Esophagus muscularis mucosa (tissue), 4 donors: ENCODE data around the gene TMEM154.

Source experiments
- EP300 ChIP-seq: sonication (generic); formaldehyde crosslinking; IDR thresholded peaks from one replicate; pipeline ENCODE4 v1.6.1; 2017; ENCODE audit warnings: antibody characterized with exemption
- POLR2AphosphoS5 ChIP-seq, 2 donors: sonication (generic); formaldehyde crosslinking; IDR thresholded peaks; one replicate each; pipeline ENCODE4 v1.6.1; 2017; ENCODE audit warnings: antibody characterized with exemption in 2 of 2
- TF ChIP-seq, protein P1 (sequence below), 3 experiments: fragments of 200-600 bp in 2 of 3; fragments of 450-650 bp in 1 of 3; sonication (generic) in 2 of 3; IDR thresholded peaks; one replicate each; pipeline ENCODE4 v1.5.1; 2017 to 2019; ENCODE audit warnings: antibody characterized with exemption in 3 of 3, mild to moderate bottlenecking in 2 of 3, moderate library complexity in 1 of 3

DNA sequence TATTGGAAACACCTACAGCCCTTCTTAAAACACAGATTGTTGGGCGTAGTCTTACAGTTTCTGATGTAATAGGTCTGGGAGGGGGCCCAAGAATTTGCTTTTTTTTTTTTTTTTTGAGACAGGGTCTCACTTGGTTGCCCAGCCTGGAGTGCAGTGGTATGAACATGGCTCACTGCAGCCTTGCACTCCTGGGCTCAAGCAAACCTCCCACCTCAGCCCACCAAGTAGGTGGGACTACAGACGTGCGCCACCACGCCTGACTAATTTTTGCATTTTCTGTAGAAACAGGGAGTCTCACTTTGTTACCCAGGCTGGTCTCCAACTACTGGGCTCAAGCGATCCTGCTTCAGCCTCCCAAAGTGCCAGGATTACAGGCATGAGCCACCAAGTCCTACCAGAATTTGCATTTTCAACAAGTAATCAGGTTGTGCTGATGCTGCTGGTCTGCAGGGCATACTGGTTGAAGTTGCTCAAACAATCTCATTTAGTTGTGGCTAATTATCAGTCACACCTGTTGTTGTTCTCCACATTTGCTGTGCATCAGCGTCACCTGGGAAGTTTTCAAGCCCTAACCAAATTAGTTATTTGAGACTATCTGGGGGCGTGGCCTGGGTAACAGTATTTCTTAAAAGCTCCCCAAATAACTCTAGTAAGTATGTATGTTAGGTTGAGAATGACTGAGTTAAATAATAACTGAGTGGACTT, 14.0 kb downstream of the TMEM154 start:
- TF ChIP-seq, protein P1, sequence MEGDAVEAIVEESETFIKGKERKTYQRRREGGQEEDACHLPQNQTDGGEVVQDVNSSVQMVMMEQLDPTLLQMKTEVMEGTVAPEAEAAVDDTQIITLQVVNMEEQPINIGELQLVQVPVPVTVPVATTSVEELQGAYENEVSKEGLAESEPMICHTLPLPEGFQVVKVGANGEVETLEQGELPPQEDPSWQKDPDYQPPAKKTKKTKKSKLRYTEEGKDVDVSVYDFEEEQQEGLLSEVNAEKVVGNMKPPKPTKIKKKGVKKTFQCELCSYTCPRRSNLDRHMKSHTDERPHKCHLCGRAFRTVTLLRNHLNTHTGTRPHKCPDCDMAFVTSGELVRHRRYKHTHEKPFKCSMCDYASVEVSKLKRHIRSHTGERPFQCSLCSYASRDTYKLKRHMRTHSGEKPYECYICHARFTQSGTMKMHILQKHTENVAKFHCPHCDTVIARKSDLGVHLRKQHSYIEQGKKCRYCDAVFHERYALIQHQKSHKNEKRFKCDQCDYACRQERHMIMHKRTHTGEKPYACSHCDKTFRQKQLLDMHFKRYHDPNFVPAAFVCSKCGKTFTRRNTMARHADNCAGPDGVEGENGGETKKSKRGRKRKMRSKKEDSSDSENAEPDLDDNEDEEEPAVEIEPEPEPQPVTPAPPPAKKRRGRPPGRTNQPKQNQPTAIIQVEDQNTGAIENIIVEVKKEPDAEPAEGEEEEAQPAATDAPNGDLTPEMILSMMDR (IDR thresholded peaks at IDR 0.05): no peak
- TF ChIP-seq EP300 (no peak), POLR2AphosphoS5 (IDR thresholded peaks at IDR 0.05) (no peak)
